Neural cell (in vitro differentiated cells): ENCODE data around the gene INTS11.
A peak's percentile ranks its signal among the peaks of the same experiment; 100 is the strongest.

Experiments
- CTCF ChIP-seq: fragments of 450-650 bp; IDR thresholded peaks from 2 replicates; pipeline ENCODE4 v1.5.1; 2014; ENCODE audit warnings: antibody characterized with exemption, mild to moderate bottlenecking, moderate library complexity; ENCODE audit not compliant: poor library complexity, severe bottlenecking
- EZH2 ChIP-seq: fragments of 200-600, 300-800 bp; shearing (Covaris generic), sonication (generic); IDR thresholded peaks from 2 replicates; pipeline ENCODE4 v1.6.1; 2014; ENCODE audit warnings: antibody characterized with exemption, low read length, borderline replicate concordance, mild to moderate bottlenecking; ENCODE audit not compliant: insufficient read depth, poor library complexity, severe bottlenecking

GRCh38 chr1:1299686-1300351 is 24.6 kb downstream of the INTS11 start:
- TF ChIP-seq CTCF (peak; percentile 43), EZH2 (no peak)
